C4-2B (cell line): Measurements from ENCODE around the gene HGS.
"Not testable (repeated sequence)": the region's sequence is repeated elsewhere in the genome, so short reads cannot be mapped to it uniquely, and the experiment has no call there.

ENCODE experiments used
- H3K27ac ChIP-seq: fragments of 450-650 bp; 2 replicates; pipeline ENCODE4 v1.5.1; 2017
- CTCF ChIP-seq: fragments of 450-650 bp; conservative IDR thresholded peaks from 2 replicates; pipeline ENCODE4 v1.5.1; 2017; ENCODE audit warnings: mild to moderate bottlenecking
- ZFX ChIP-seq: fragments of 450-650 bp; IDR thresholded peaks from 2 replicates; pipeline ENCODE4 v1.6.1; 2017

Gene HGS

DNA sequence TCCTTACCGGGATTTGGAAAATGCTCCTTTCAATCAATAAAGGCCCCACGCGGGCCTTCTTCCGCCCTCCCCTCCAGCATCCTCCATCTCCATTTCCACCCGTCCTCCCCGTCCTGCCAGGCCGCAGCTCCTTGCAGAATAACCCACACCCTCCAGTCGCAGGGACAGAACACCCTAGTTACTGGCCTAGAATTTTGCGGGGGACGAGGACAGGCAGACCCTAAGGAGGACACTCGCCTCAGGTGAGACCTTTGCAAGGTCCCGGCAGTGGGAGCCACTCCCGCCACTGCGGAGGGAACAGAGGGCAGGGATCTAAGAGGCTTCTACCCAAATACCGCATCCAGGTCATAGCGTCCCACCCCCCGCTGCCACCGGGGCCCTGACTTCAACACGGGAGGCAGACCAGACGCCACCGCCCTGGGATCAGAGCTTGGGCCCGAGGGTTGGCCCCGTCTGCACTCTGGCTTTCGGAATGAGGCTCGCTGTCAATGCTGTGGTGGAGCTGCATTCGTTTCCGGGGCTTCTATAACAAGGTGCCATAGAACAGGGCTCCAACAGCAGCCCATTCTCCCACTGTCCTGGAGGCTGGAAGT is 55.1 kb downstream of the HGS start:
- H3K27ac ChIP-seq, result no peak overlapping the region
- no peak for TF ChIP-seq CTCF
- no peak for TF ChIP-seq ZFX

- not testable (repeated sequence) for H3K27ac ChIP-seq
Measured at GRCh38 chr17:81739593-81739992, 55.8 kb downstream of the HGS start.

DNA sequence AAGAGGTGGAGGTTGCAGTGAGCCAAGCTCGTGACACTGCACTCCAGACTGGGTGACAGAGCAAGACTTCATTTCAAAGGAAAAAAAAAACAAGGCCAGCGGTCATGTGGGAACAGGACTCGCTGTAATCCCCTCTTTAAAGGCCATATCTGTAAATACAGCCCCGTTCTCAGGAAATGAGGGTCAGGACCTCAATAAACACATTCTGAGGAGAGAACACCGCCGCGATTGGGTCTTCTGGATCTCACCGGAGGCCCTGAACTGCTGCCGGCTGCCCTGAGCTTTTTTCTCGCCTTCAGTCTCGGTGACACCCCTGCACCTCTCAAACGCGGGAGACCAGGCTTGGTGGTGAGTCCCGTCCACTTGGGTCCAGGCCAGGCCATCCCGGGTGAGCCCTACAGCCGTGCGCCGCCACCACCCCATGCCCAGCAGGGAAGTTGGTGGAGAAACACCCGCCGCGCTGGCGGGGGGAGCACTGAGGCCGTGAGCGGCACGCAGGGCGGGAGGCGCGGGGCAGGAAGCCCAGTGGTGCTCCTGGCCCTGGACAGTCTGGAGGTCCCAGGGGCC is 56.7 kb downstream of the HGS start:
- TF ChIP-seq CTCF, result no peak
- TF ChIP-seq ZFX, result no peak
- H3K27ac ChIP-seq, result no peak overlapping the region

- no peak overlapping the region for H3K27ac ChIP-seq
- TF ChIP-seq CTCF (no peak), ZFX (no peak)
Measured at GRCh38 chr17:81741049-81741593, 57.3 kb downstream of the HGS start.

GRCh38 chr17:81741594-81742452 is 58.0 kb downstream of the HGS start:
- TF ChIP-seq CTCF (no peak), ZFX (no peak)
- H3K27ac ChIP-seq, result no peak overlapping the region
